DMS114 treated with DMSO at 0.1 percent for 48 hours (cell line): ENCODE data around the gene ORC6.

Source experiments
- DNase-seq: peaks from one replicate; lab custom pipeline; 2025; ENCODE audit not compliant: unreplicated experiment; lab: John Stamatoyannopoulos, UW

The ORC6 gene

GRCh38 chr16:46700048-46700447 is 10.6 kb downstream of the ORC6 start:
- no peak for DNase-seq

- DNase-seq, result no peak
These were observed 12.2 kb downstream of the ORC6 start for GRCh38 chr16:46701615-46702014.

GRCh38 chr16:46702030-46702429 is 12.6 kb downstream of the ORC6 start:
- no peak for DNase-seq

GRCh38 chr16:46706642-46707041 is 17.2 kb downstream of the ORC6 start:
- DNase-seq, result no peak

- no peak for DNase-seq
These were observed 20.1 kb downstream of the ORC6 start for GRCh38 chr16:46709469-46710005.

GRCh38 chr16:46711106-46712058 is 21.9 kb downstream of the ORC6 start:
- DNase-seq, result no peak

GRCh38 chr16:46712911-46713310 is 23.5 kb downstream of the ORC6 start:
- no peak for DNase-seq

- no peak for DNase-seq
These were observed 24.2 kb downstream of the ORC6 start for GRCh38 chr16:46713634-46714033.

GRCh38 chr16:46714797-46715591 is 25.5 kb downstream of the ORC6 start:
- DNase-seq, result no peak

- DNase-seq, result no peak
These were observed 26.4 kb downstream of the ORC6 start for GRCh38 chr16:46715769-46716305.

- no peak for DNase-seq
These were observed 28.2 kb downstream of the ORC6 start for GRCh38 chr16:46717692-46718091.

GRCh38 chr16:46718214-46718613 is 28.8 kb downstream of the ORC6 start:
- no peak for DNase-seq

- DNase-seq, result no peak
These were observed 30.1 kb downstream of the ORC6 start for GRCh38 chr16:46719528-46719927.

GRCh38 chr16:46720619-46721018 is 31.2 kb downstream of the ORC6 start:
- DNase-seq, result no peak

GRCh38 chr16:46721885-46722284 is 32.4 kb downstream of the ORC6 start:
- DNase-seq, result no peak

- DNase-seq, result no peak
These were observed 37.7 kb downstream of the ORC6 start for GRCh38 chr16:46727184-46727583.

- DNase-seq, result no peak
These were observed 38.2 kb downstream of the ORC6 start for GRCh38 chr16:46727630-46728029.

- DNase-seq, result no peak
These were observed 39.3 kb downstream of the ORC6 start for GRCh38 chr16:46728806-46729205.

GRCh38 chr16:46729326-46729995 is 40.0 kb downstream of the ORC6 start:
- no peak for DNase-seq

- no peak for DNase-seq
These were observed 40.7 kb downstream of the ORC6 start for GRCh38 chr16:46730126-46730525.
